ENCODE measurements around the gene MMP28.

DNA sequence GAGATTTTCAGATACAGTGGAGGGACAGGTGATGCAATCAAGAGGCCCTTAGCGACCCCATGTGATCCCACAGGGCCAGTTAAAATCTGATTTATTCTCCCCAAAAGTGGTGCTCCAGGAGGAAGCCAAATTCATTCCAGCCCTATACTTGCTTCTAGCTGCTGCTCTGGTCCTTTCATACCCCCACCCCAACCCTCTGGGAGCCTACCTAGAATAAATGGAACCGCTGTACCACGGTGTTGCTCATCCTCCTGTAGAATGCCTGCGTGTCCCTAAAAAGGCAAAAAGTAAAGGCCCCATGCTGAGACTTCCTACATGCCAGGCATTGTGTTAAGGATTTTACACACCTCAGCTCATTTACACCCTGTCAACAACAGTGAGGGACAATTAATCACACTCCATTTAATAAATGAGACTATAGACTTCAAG is 66.0 kb downstream of the MMP28 start:
- TF ChIP-seq, protein P1, sequence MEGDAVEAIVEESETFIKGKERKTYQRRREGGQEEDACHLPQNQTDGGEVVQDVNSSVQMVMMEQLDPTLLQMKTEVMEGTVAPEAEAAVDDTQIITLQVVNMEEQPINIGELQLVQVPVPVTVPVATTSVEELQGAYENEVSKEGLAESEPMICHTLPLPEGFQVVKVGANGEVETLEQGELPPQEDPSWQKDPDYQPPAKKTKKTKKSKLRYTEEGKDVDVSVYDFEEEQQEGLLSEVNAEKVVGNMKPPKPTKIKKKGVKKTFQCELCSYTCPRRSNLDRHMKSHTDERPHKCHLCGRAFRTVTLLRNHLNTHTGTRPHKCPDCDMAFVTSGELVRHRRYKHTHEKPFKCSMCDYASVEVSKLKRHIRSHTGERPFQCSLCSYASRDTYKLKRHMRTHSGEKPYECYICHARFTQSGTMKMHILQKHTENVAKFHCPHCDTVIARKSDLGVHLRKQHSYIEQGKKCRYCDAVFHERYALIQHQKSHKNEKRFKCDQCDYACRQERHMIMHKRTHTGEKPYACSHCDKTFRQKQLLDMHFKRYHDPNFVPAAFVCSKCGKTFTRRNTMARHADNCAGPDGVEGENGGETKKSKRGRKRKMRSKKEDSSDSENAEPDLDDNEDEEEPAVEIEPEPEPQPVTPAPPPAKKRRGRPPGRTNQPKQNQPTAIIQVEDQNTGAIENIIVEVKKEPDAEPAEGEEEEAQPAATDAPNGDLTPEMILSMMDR (IDR thresholded peaks at IDR 0.05; ENCODE audit: low read length), result no peak
- no peak for TF ChIP-seq EZH2 (IDR thresholded peaks at IDR 0.05; ENCODE audit: borderline replicate concordance, low read length)
